ENCODE measurements around the gene SLC6A19. TPM values are rescaled to one million over a fixed set of nuclear protein-coding genes. Genes with fewer than 3 reads are reported as not detected.

The SLC6A19 gene
- total and polyA plus RNA-seq, 2 of the 4 experiments (the other 2 are of a cell fraction) = not detected

DNA sequence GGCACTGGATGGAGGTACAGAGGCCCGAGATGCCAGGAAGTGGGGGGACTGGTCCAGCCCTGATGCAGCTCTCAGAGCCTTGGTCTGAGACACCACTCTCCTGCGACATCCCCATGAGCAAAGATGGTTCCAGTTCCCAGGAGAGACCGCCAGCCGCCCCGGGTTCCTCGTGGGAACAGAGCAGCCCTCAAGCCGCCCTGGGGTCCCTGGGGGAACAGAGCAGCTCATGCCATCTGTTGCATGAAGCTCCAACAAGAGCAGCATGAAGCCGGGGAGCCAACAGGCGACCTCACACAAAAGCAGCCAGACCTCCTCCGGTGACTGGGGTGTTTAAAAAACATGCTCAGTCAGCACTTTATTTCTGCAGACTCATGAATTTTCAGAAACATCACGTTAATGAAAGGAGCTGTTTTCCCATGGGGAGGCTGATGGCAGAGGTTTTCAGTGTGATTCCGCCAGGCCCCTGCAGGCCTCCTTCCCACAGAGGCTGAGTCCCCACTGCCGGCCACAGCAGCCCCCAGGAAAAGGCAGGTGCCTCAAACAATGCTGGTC is 30.0 kb downstream of the SLC6A19 start:
- H3K14ac ChIP-seq (replicated peaks; ENCODE audit: low read depth, low read length) = no peak overlapping the region
- ChIA-PET POLR2A (ENCODE audit: unreplicated experiment) (no interaction called here), CTCF (no interaction called here)
- 39% methylated on average over 3 of the region's 13 CpGs; no CpG with 5 or more reads in 1 of the 2 experiments for WGBS, 2 experiments (ENCODE audit: extremely low coverage in 2 of 2, insufficient read length in 1 of 2)
- H3K9me3 ChIP-seq (ENCODE audit: control insufficient read depth, insufficient read depth, low read length) = peaks cover 11% of the 10 kb centered on the region; the same call in 1 of the 2 replicates
- H2BK20ac ChIP-seq (ENCODE audit: low read depth, low read length) = no peak overlapping the region
- H2AFZ ChIP-seq (replicated peaks; ENCODE audit: low read length, poor library complexity) = no peak overlapping the region
- H2BK15ac ChIP-seq (ENCODE audit: low read depth, low read length) = no peak overlapping the region
- no peak overlapping the region for H3K18ac ChIP-seq (ENCODE audit: low read depth, low read length)
- H4K91ac ChIP-seq (ENCODE audit: insufficient read depth, low read depth, low read length) = no peak overlapping the region
- no peaks in the 10 kb centered on the region; the same call in 1 of the 2 replicates for H3K4me1 ChIP-seq (ENCODE audit: control insufficient read depth, insufficient read depth, low read length)
- no peak overlapping the region for H2BK120ac ChIP-seq (ENCODE audit: low read depth, low read length)
- dilution Hi-C loops (cut with HindIII; ENCODE audit: low sequenced_read_pairs, unreplicated experiment) (no loop called here), in situ Hi-C loops (cut with MboI; ENCODE audit: low sequenced_read_pairs) (no loop called here), intact Hi-C loops (cut with micrococcal nuclease) (no loop called here)
- H4K20me1 ChIP-seq (ENCODE audit: insufficient read depth, low read length) = no peaks in the 10 kb centered on the region
- H2AK9ac ChIP-seq (replicated peaks; ENCODE audit: low read depth, low read length, poor library complexity) = no peak overlapping the region
- H3K36me3 ChIP-seq (ENCODE audit: control insufficient read depth, insufficient read depth, low read length) = no peaks in the 10 kb centered on the region
- no peaks in the 10 kb centered on the region for H3K79me1 ChIP-seq (ENCODE audit: low read depth in 1 of 2, low read length in 2 of 2)
- no peak overlapping the region for H3K4me2 ChIP-seq (ENCODE audit: low read depth, low read length)
- no peak overlapping the region for H2BK5ac ChIP-seq (ENCODE audit: low read depth, low read length, poor library complexity, severe bottlenecking)
- no peak for TF ChIP-seq SMC3 (IDR thresholded peaks at IDR 0.05; ENCODE audit: low read depth, low read length)
- no peak for TF ChIP-seq RAD21 (IDR thresholded peaks at IDR 0.05; ENCODE audit: low read length)
- peak; percentile 98 for TF ChIP-seq MAFK (IDR thresholded peaks at IDR 0.05; ENCODE audit: low read depth, low read length)
- H3K4ac ChIP-seq (ENCODE audit: low read depth, low read length) = no peak overlapping the region
- H3K4me3 ChIP-seq (ENCODE audit: insufficient read depth, low read depth, low read length) = no peak overlapping the region
- DNase-seq (no peak), ATAC-seq (ENCODE audit: low read depth) (no peak)
- H4K5ac ChIP-seq (ENCODE audit: low read depth, low read length) = no peak overlapping the region
- no TSS peak for BruUV-seq (replicated peaks)
- no peak overlapping the region for H3K23ac ChIP-seq (ENCODE audit: low read depth, low read length)
- no peak overlapping the region for H3K27ac ChIP-seq (ENCODE audit: insufficient read depth, low read length)
- peaks cover 2% of the 10 kb centered on the region; the same call in 1 of the 2 replicates for H3K27me3 ChIP-seq (ENCODE audit: control insufficient read depth, insufficient read depth, low read length)
- no peaks in the 10 kb centered on the region for H3K9me1 ChIP-seq (ENCODE audit: insufficient read depth, low read length)
- H2AK5ac ChIP-seq (ENCODE audit: low read depth, low read length) = no peak overlapping the region
- H4K8ac ChIP-seq (ENCODE audit: low read depth in 2 of 2, low read length in 2 of 2) = no peak overlapping the region
- no peak overlapping the region for H3K56ac ChIP-seq (ENCODE audit: extremely low read depth, insufficient read depth, low read length)
- no peak overlapping the region for H3K9ac ChIP-seq (ENCODE audit: low read depth, low read length)

All from IMR-90 (cell line).